Measurements from ENCODE around the gene IGSF6. TPM values are rescaled to one million over a fixed set of nuclear protein-coding genes. Genes with fewer than 3 reads are reported as not detected.
"Not testable (repeated sequence)": the region's sequence is repeated elsewhere in the genome, so short reads cannot be mapped to it uniquely, and the experiment has no call there.

Gene IGSF6
- total and polyA plus RNA-seq, 2 donors, result 1.4 to 4.0 TPM

DNA sequence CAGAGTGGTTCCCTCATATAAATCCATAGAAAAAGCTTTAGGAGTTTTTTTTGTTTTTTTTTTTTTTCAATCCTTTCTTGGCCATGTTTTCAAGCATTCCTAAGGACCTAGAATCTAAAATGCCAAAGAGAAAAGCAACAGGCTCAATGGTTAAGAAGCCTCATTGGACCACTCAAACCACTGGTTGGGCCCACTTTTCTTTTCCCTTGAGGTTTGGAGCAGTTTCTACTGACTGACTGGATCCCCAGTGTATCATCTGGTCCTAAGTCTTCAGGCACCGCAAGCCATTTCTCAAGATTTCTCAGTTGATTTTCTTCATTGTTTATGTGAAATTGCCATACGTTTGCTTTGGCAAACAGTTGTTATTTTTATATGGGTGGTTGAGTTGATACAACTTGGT, 38.6 kb downstream of the IGSF6 start:
- Histone ChIP-seq H3K4me1 (ENCODE audit: insufficient read depth) (no peaks in the 10 kb centered on the region), H3K4me3 (ENCODE audit: low read depth, low read length) (no peak overlapping the region), H3K27ac (ENCODE audit: low read depth) (no peak overlapping the region), H3K36me3 (ENCODE audit: insufficient read depth) (no peaks in the 10 kb centered on the region)
- no peak for DNase-seq (ENCODE audit: extremely low spot score)
- WGBS, result 93% methylated on average over 2 of the region's 2 CpGs

DNA sequence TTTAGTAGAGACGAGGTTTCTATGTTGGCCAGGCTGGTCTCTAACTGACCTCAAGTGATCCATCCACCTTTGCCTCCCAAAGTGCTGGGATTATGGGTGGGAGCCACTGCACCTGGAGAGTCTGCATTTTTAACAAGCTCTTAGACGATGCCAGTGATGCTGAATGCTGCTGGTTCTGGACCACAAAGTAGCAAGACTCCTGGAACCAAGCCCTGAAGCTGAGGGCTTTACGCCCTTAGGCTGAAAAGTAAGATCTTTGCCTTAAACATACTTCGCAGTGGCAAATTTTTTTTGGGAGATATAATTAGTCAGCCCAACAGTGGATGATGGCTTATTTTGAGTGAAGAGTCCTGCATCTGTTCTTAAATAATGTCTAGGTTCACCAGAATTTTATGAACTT, 39.0 kb downstream of the IGSF6 start:
- H3K27ac ChIP-seq (ENCODE audit: low read depth), result no peak overlapping the region

DNA sequence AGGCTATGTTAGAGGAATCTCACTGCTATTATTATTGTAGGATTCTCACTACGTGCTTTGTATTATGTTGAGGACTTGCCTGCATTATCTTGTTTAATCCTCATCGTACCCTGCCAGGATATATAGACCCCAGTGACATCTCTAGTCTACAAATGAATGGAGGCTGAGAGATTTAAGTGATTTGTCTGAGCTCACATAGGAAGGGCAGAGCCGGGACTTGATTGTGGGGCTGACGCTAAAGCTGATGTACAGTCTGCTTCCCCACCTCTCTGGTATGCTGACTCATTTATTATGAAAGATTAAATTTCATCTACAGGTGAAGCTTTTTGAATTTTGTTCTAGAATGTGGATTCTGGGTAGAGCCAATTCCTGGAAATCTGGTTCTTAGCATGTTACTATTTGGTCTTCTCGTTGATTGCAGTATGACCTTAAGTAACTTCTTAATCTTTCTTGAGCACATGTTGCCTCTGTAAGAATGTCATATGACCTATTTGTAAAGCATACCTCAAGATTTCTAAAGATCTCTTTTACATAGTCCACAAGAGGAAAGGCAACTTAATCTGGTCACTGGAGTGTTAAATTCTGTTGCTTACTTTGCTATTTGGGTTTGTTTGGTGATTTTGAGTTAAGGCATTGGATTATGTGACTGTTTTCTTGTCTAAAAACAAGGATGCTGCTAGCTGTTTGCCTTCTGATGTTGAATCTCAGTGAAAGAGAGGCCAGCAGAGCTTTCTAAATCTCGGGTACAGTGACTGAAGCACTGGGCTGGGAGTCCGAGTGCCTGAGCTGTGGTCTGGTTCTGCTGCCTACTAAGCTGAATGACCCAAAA, 40.6 kb downstream of the IGSF6 start:
- Histone ChIP-seq H3K4me1 (ENCODE audit: insufficient read depth) (no peaks in the 10 kb centered on the region), H3K27ac (ENCODE audit: low read depth) (no peak overlapping the region)
- 37% methylated on average over 7 of the region's 7 CpGs for WGBS

More for the DNA sequence above, 39.0 kb downstream of the IGSF6 start:
- Histone ChIP-seq H3K4me1 (ENCODE audit: insufficient read depth) (no peaks in the 10 kb centered on the region), H3K36me3 (ENCODE audit: insufficient read depth) (no peaks in the 10 kb centered on the region), H3K4me3 (ENCODE audit: low read depth, low read length) (no peak overlapping the region)
- WGBS, result 97% methylated on average over 4 of the region's 4 CpGs
- no peak for DNase-seq (ENCODE audit: extremely low spot score)

DNA sequence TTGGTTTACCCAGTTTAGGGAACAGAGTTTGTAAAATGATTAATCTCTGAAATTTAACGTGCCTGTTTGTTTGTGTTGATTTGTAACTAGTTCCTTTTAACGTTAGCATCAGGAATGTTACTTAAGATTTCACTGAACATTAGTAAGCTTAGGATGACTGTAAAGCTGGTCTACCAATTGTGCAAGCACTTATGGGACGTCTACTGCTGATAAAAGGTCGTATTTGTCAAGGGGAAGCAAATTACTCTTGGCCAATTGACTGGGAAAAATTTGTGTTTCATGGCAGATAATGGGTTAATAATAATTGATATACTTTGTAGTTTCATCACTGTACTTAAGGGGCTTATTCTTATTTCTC, 41.2 kb downstream of the IGSF6 start:
- H3K4me3 ChIP-seq (ENCODE audit: low read depth, low read length), result no peak overlapping the region
- 52% methylated on average over 4 of the region's 4 CpGs for WGBS
- no peaks in the 10 kb centered on the region for H3K36me3 ChIP-seq (ENCODE audit: insufficient read depth)
- H3K4me1 ChIP-seq (ENCODE audit: insufficient read depth), result no peaks in the 10 kb centered on the region
- H3K27ac ChIP-seq (ENCODE audit: low read depth), result no peak overlapping the region
- DNase-seq (ENCODE audit: extremely low spot score), result no peak

More for the DNA sequence above, 40.6 kb downstream of the IGSF6 start:
- Histone ChIP-seq H3K36me3 (ENCODE audit: insufficient read depth) (no peaks in the 10 kb centered on the region), H3K4me3 (ENCODE audit: low read depth, low read length) (no peak overlapping the region)
- DNase-seq (ENCODE audit: extremely low spot score), result no peak

DNA sequence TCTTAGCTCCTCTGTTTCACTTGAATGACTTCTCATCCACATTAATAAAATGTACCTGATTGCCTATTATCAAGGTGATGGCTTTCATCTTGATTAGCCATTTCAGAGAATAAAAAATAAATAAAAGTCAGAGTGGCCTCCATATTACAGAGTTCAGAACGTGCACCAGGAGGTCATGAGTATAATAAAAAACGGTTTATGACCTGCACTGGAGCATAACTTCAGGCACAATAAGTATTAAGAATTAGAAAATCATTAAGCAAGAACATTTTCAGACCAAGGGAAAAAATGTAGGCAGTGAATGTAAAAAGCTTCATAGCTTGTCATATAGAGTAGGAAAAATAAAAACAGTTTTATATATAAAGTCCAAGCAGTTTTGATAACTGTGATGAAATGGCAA, 41.6 kb downstream of the IGSF6 start:
- no peak overlapping the region for H3K27ac ChIP-seq (ENCODE audit: low read depth)
- no peaks in the 10 kb centered on the region for H3K4me1 ChIP-seq (ENCODE audit: insufficient read depth)
- no peak for DNase-seq (ENCODE audit: extremely low spot score)
- WGBS, result 56% methylated on average over 2 of the region's 2 CpGs
- H3K36me3 ChIP-seq (ENCODE audit: insufficient read depth), result no peaks in the 10 kb centered on the region
- H3K4me3 ChIP-seq (ENCODE audit: low read depth, low read length), result no peak overlapping the region

GRCh38 chr16:21610006-21610544, 42.3 kb downstream of the IGSF6 start:
- no peaks in the 10 kb centered on the region for H3K36me3 ChIP-seq (ENCODE audit: insufficient read depth)
- WGBS, result 85% methylated on average over 3 of the region's 3 CpGs
- no peak overlapping the region for H3K4me3 ChIP-seq (ENCODE audit: low read depth, low read length)
- no peak for DNase-seq (ENCODE audit: extremely low spot score)
- no peak overlapping the region for H3K27ac ChIP-seq (ENCODE audit: low read depth)
- no peaks in the 10 kb centered on the region for H3K4me1 ChIP-seq (ENCODE audit: insufficient read depth)

DNA sequence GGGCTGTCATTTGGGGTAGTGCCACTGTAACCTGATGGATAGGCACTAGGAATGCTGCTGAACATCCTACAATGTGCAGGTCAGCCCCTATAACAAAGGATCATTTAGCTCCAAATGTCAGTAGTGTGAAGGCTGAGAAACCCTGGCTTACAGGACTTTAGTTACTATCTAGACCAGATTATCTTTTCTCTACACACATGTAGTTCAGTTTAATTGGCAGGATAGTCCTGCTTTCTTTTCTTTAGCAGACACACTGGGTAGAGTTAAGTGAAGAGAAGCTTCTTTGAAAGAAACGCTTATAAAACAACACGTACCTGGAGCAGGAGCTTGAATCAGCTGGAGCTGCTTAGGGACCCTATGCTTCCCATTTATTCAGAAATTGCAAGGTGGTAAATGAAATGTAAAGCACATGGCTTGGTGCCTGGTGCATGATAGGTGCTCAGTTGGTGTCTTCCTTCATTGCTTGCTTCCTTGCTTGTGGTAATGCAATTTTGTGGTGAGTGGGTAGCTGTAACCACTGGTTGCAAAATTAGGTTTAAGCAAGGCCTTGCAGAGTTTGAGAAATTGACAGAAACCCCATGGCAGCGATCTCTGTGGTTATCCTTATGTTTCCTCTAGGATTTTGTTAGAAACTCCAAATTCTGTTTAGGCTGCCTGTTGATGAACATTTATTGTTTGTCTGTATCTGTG, 43.6 kb downstream of the IGSF6 start:
- Histone ChIP-seq H3K4me1 (ENCODE audit: insufficient read depth) (no peaks in the 10 kb centered on the region), H3K36me3 (ENCODE audit: insufficient read depth) (no peaks in the 10 kb centered on the region), H3K4me3 (ENCODE audit: low read depth, low read length) (no peak overlapping the region), H3K27ac (ENCODE audit: low read depth) (no peak overlapping the region)
- 82% methylated on average over 3 of the region's 3 CpGs for WGBS
- no peak for DNase-seq (ENCODE audit: extremely low spot score)

- not testable (repeated sequence) for H3K36me3 ChIP-seq (ENCODE audit: insufficient read depth); H3K4me1 ChIP-seq (ENCODE audit: insufficient read depth); DNase-seq (ENCODE audit: extremely low spot score); H3K4me3 ChIP-seq (ENCODE audit: low read depth, low read length); H3K27ac ChIP-seq (ENCODE audit: low read depth)
- 92% methylated on average over 8 of the region's 8 CpGs for WGBS
Observed at GRCh38 chr16:21605848-21606247, 46.6 kb downstream of the IGSF6 start.

DNA sequence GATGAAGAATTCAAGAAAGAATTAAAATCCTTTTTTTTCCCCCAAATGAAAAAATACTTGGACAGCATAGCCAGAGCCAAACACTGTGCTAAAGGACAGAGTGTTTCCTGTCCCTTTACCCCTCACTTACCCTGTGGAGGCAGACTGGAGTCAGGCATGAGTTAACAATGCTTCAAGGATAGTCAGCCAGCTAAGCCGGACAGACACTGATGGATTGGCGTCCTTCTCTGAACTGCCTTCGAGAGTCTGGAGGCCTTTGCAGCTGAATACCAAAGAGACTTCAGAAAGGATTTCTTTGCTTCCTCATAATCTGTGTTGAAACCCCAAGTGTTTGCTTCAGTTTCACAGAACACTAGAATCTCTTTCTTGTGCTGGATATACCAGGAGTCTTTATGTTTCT, 48.5 kb downstream of the IGSF6 start:
- Histone ChIP-seq H3K4me1 (ENCODE audit: insufficient read depth) (no peaks in the 10 kb centered on the region), H3K36me3 (ENCODE audit: insufficient read depth) (no peaks in the 10 kb centered on the region), H3K27ac (ENCODE audit: low read depth) (no peak overlapping the region), H3K4me3 (ENCODE audit: low read depth, low read length) (no peak overlapping the region)
- no peak for DNase-seq (ENCODE audit: extremely low spot score)
- 34% methylated on average over 3 of the region's 3 CpGs for WGBS

DNA sequence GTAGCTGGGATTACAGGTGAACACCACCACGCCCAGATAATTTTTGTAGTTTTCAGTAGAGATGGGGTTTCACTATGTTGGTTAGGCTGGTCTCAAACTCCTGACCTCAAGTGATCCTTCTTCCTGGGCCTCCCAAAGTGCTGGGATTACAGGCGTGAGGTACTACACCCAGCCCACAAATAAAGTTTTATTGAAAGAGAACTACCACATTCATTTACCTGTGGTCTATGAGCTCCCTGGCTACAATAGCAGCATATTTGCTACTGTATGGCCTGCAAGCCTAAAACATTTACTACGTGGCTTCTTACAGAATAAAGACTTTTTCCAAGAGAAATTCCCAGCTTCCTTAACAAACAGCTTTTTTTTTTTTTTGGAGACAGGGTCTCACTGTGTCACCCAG, 49.6 kb downstream of the IGSF6 start:
- H3K4me1 ChIP-seq (ENCODE audit: insufficient read depth), result peaks cover 2% of the 10 kb centered on the region
- no peaks in the 10 kb centered on the region for H3K36me3 ChIP-seq (ENCODE audit: insufficient read depth)
- no peak for DNase-seq (ENCODE audit: extremely low spot score)
- no peak overlapping the region for H3K27ac ChIP-seq (ENCODE audit: low read depth)
- H3K4me3 ChIP-seq (ENCODE audit: low read depth, low read length), result no peak overlapping the region
- WGBS, result 92% methylated on average over 3 of the region's 3 CpGs

DNA sequence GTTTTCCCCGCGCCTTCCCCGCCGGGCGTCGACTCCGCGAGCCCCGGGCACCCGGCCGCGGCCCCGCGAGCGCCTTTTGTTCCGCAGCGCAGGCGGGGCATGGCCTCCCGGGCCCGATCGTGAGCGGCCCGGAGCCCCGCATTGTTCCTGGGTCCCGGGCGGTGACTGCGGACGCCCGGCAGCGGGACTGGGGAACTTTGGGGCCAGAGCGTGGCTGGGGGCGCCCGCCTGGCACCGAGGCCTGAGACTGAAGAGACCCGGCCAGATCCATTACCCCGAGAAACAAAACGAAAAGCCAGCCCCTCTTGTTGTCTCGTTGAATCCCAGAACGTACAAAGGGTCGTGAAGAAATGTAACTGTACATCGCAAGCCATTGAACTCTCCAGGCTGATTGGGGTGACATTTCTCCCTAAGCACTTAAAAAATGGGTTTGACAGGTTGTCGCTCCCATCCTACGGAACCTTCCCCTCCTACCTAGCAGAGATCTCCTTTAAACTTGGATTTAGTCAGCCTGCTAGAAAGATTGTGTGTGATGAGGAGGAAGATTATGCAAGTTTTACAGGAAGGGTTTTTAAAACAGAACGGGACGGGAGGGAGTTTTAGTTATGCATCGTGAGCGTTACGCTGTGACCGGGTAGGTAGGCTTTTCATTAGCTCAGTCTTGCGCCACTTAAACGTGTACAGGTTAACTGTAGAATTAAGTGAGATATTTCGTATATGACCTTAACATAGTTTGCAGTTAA, 52.2 kb downstream of the IGSF6 start:
- Histone ChIP-seq H3K4me3 (ENCODE audit: low read depth, low read length) (peak overlapping the region; percentile 98), H3K4me1 (ENCODE audit: insufficient read depth) (peaks cover 2% of the 10 kb centered on the region), H3K27ac (ENCODE audit: low read depth) (peak overlapping the region; percentile 99), H3K36me3 (ENCODE audit: insufficient read depth) (no peaks in the 10 kb centered on the region)
- under 1% methylated on average over 52 of the region's 52 CpGs for WGBS
- peak; percentile 32 for DNase-seq (ENCODE audit: extremely low spot score)

GRCh38 chr16:21599122-21600030, 53.0 kb downstream of the IGSF6 start, which contains the start of gene METTL9:
Gene METTL9, plus strand, starts transcription at chr16:21599577. Its CDS starts 157 bp downstream, at chr16:21599734.
- under 1% methylated on average over 100 of the region's 100 CpGs for WGBS
- Histone ChIP-seq H3K4me3 (ENCODE audit: low read depth, low read length) (peak within 1 kb of the TSS; percentile 98), H3K36me3 (ENCODE audit: insufficient read depth) (no peaks in the 10 kb centered on the region), H3K27ac (ENCODE audit: low read depth) (peak within 1 kb of the TSS; percentile 99), H3K4me1 (ENCODE audit: insufficient read depth) (peaks cover 2% of the 10 kb centered on the region)
- peak; percentile 89 for DNase-seq (ENCODE audit: extremely low spot score)

DNA sequence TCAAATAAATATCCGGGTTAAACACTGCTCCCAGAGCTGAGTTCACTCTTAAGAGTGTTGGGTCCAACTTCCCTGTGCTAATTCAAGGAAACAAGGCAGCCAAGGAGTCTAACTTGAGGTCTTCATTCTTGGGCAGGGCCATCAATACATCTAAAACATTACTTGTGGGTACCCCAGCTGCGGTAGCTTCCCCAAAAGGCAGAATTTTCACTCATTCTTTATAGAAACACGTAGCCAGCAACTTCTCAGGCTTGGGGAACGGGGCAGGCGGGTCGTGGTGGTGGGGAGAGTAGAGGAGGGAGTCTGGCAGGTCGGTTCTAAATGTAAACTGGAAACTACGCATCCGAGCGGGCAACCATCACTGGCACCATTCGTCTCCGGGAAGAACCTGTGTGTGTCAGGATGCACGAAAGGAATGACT, 53.7 kb downstream of the IGSF6 start:
- H3K4me3 ChIP-seq (ENCODE audit: low read depth, low read length), result peak overlapping the region; percentile 98
- peaks cover 2% of the 10 kb centered on the region for H3K4me1 ChIP-seq (ENCODE audit: insufficient read depth)
- no peaks in the 10 kb centered on the region for H3K36me3 ChIP-seq (ENCODE audit: insufficient read depth)
- 2% methylated on average over 13 of the region's 13 CpGs for WGBS
- no peak for DNase-seq (ENCODE audit: extremely low spot score)
- peak overlapping the region; percentile 97 for H3K27ac ChIP-seq (ENCODE audit: low read depth)
